DND-41 (cell line): ENCODE results near the gene GTSE1.

Experiments
- ATAC-seq: fragments of 200-7000 bp; cut with Tn5 transposase; 3 replicates; pipeline ENCODE4 v1.9.1; 2021; ENCODE audit warnings: low read depth; ENCODE audit not compliant: insufficient read depth
- DNase-seq: peaks from one replicate; pipeline ENCODE4 v3.0.0-alpha.2; 2020
- H2AFZ ChIP-seq: 2 replicates; pipeline ENCODE4 v1.6.0; 2012; ENCODE audit warnings: low read depth, low read length
- H3K27ac ChIP-seq: 2 replicates; pipeline ENCODE4 v1.5.1; 2012; ENCODE audit warnings: low read length, inconsistent platforms
- H3K27me3 ChIP-seq: fragments of 200-600 bp; sonication (generic); 2 replicates; pipeline ENCODE4 v1.6.0; 2012; ENCODE audit warnings: low read length, mild to moderate bottlenecking, inconsistent platforms; ENCODE audit not compliant: insufficient read depth, poor library complexity
- H3K36me3 ChIP-seq: 2 replicates; pipeline ENCODE4 v1.5.1; 2012; ENCODE audit warnings: low read length, inconsistent platforms; ENCODE audit not compliant: insufficient read depth
- H3K4me1 ChIP-seq: 2 replicates; pipeline ENCODE4 v1.5.1; 2012; ENCODE audit warnings: mild to moderate bottlenecking, low read length; ENCODE audit not compliant: insufficient read depth
- H3K4me2 ChIP-seq: 2 replicates; pipeline ENCODE4 v1.6.0; 2012; ENCODE audit warnings: mild to moderate bottlenecking, moderate library complexity, low read length, inconsistent platforms; ENCODE audit not compliant: insufficient read depth
- H3K4me3 ChIP-seq, 2 experiments: fragments of 200-600 bp in 1 of 2; shearing (Covaris generic) in 1 of 2; 2 replicates each; pipeline ENCODE4 v1.5.1; 2012 to 2016; ENCODE audit warnings: inconsistent platforms in 2 of 2, low read length in 2 of 2, mild to moderate bottlenecking in 2 of 2, low read depth in 1 of 2, moderate library complexity in 1 of 2
- H3K79me2 ChIP-seq: 2 replicates; pipeline ENCODE4 v1.6.0; 2012; ENCODE audit warnings: low read length, inconsistent platforms; ENCODE audit not compliant: insufficient read depth
- H3K9ac ChIP-seq: 2 replicates; pipeline ENCODE4 v1.6.0; 2012; ENCODE audit warnings: low read depth, mild to moderate bottlenecking, inconsistent platforms, low read length, moderate library complexity
- H3K9me3 ChIP-seq: 2 replicates; pipeline ENCODE4 v1.5.1; 2012; ENCODE audit warnings: low read length, moderate library complexity, mild to moderate bottlenecking, inconsistent platforms; ENCODE audit not compliant: insufficient read depth, severe bottlenecking
- H4K20me1 ChIP-seq: 2 replicates; pipeline ENCODE4 v1.6.0; 2012; ENCODE audit warnings: low read length; ENCODE audit not compliant: insufficient read depth
- CTCF ChIP-seq: IDR thresholded peaks from 2 replicates; pipeline ENCODE4 v1.5.1; 2012; ENCODE audit warnings: borderline replicate concordance, low read length, moderate library complexity, mild to moderate bottlenecking; ENCODE audit not compliant: poor library complexity, severe bottlenecking; ENCODE audit errors: extremely low read depth
- EZH2 ChIP-seq: IDR thresholded peaks from 3 replicates; pipeline ENCODE4 v1.6.1; 2012; ENCODE audit warnings: borderline replicate concordance, low read depth, mild to moderate bottlenecking, moderate library complexity, low read length, inconsistent platforms; ENCODE audit not compliant: severe bottlenecking

GTSE1 gene

GRCh38 chr22:46362934-46363515, 66.4 kb downstream of the GTSE1 start:
- no peaks in the 10 kb centered on the region for H3K27me3 ChIP-seq
- H3K9ac ChIP-seq: no peak overlapping the region
- no peak overlapping the region for H3K27ac ChIP-seq
- TF ChIP-seq CTCF (no peak), EZH2 (no peak)
- ATAC-seq: no peak
- H3K36me3 ChIP-seq: no peaks in the 10 kb centered on the region
- DNase-seq: no peak
- H3K4me3 ChIP-seq: no peak overlapping the region
- no peaks in the 10 kb centered on the region for H3K9me3 ChIP-seq
- no peaks in the 10 kb centered on the region for H3K79me2 ChIP-seq
- H2AFZ ChIP-seq: no peak overlapping the region
- no peak overlapping the region for H3K4me2 ChIP-seq
- H4K20me1 ChIP-seq: peaks cover 8% of the 10 kb centered on the region
- no peaks in the 10 kb centered on the region for H3K4me1 ChIP-seq

GRCh38 chr22:46363611-46364321, 67.1 kb downstream of the GTSE1 start:
- TF ChIP-seq EZH2: no peak
- TF ChIP-seq CTCF: no peak
- no peaks in the 10 kb centered on the region for H3K27me3 ChIP-seq
- no peaks in the 10 kb centered on the region for H3K9me3 ChIP-seq
- no peak overlapping the region for H3K9ac ChIP-seq
- H3K27ac ChIP-seq: no peak overlapping the region
- H3K36me3 ChIP-seq: no peaks in the 10 kb centered on the region
- H3K4me2 ChIP-seq: no peak overlapping the region
- H4K20me1 ChIP-seq: peaks cover 12% of the 10 kb centered on the region
- H3K4me3 ChIP-seq: no peak overlapping the region
- DNase-seq (no peak), ATAC-seq (no peak)
- H2AFZ ChIP-seq: no peak overlapping the region
- no peaks in the 10 kb centered on the region for H3K4me1 ChIP-seq
- no peaks in the 10 kb centered on the region for H3K79me2 ChIP-seq

- Histone ChIP-seq H3K79me2 (no peaks in the 10 kb centered on the region), H3K4me3 (no peak overlapping the region), H3K9ac (no peak overlapping the region), H3K9me3 (no peaks in the 10 kb centered on the region), H3K36me3 (no peaks in the 10 kb centered on the region), H4K20me1 (peaks cover 9% of the 10 kb centered on the region), H2AFZ (no peak overlapping the region), H3K27me3 (no peaks in the 10 kb centered on the region), H3K4me2 (no peak overlapping the region), H3K4me1 (no peaks in the 10 kb centered on the region), H3K27ac (no peak overlapping the region)
- no peak for ATAC-seq
- TF ChIP-seq CTCF (no peak), EZH2 (no peak)
- no peak for DNase-seq
Measured at GRCh38 chr22:46364341-46365165, 67.9 kb downstream of the GTSE1 start.
